ENCODE measurements around the gene KDM4C.

DNA sequence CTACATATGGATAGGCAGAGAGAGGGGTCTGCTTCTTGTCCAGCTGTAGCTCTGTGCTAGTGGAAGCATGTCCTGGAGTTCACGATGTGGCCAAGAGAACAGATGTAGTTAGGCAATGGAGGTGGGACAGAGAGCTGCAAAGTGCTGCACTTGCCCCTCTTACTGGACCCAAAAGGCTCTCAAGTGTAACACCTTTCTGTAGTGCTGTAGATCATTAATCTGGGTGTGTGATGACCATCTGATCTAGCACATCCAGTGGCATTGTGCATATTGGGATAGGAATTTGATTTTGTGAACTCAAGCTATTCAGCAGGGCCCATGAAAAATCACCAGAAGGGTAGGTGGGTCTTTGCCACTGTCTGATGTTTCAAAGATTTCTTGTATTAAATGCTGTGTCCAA lies 151.4 kb downstream of the KDM4C start:
- TF ChIP-seq, protein P1, sequence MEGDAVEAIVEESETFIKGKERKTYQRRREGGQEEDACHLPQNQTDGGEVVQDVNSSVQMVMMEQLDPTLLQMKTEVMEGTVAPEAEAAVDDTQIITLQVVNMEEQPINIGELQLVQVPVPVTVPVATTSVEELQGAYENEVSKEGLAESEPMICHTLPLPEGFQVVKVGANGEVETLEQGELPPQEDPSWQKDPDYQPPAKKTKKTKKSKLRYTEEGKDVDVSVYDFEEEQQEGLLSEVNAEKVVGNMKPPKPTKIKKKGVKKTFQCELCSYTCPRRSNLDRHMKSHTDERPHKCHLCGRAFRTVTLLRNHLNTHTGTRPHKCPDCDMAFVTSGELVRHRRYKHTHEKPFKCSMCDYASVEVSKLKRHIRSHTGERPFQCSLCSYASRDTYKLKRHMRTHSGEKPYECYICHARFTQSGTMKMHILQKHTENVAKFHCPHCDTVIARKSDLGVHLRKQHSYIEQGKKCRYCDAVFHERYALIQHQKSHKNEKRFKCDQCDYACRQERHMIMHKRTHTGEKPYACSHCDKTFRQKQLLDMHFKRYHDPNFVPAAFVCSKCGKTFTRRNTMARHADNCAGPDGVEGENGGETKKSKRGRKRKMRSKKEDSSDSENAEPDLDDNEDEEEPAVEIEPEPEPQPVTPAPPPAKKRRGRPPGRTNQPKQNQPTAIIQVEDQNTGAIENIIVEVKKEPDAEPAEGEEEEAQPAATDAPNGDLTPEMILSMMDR (conservative IDR thresholded peaks at IDR 0.05; ENCODE audit: low read depth, low read length): no peak
- TF ChIP-seq EZH2 (IDR thresholded peaks at IDR 0.05; ENCODE audit: borderline replicate concordance, low read depth, low read length, poor library complexity, severe bottlenecking): no peak
